SK-N-SH treated with all-trans-retinoic acid at 6 μM for 48 hours (cell line): ENCODE data around the gene SYNE2.
"Not testable (repeated sequence)": the region's sequence is repeated elsewhere in the genome, so short reads cannot be mapped to it uniquely, and the experiment has no call there.

Source experiments
- ATAC-seq: fragments of 200-7000 bp; cut with Tn5 transposase; 3 replicates; pipeline ENCODE4 v1.9.1; 2020; ENCODE audit warnings: mild to moderate bottlenecking, moderate library complexity
- ARNTL ChIP-seq: fragments of 450-650 bp; formaldehyde crosslinking; IDR thresholded peaks from 2 replicates; pipeline ENCODE4 v1.5.0; 2020; ENCODE audit warnings: low read depth, mild to moderate bottlenecking, moderate library complexity, borderline replicate concordance
- BACH2 ChIP-seq: fragments of 250-450 bp; sonication (Bioruptor Pico); IDR thresholded peaks from 2 replicates; pipeline ENCODE4 v1.9.0; 2021; ENCODE audit warnings: mild to moderate bottlenecking, borderline replicate concordance
- CREB5 ChIP-seq: fragments of 250-450 bp; sonication (Bioruptor Pico); IDR thresholded peaks from 2 replicates; pipeline ENCODE4 v1.5.1; 2020; ENCODE audit warnings: low read depth, mild to moderate bottlenecking, moderate library complexity
- CSDC2 ChIP-seq: fragments of 250-450 bp; sonication (Bioruptor Pico); IDR thresholded peaks from 2 replicates; pipeline ENCODE4 v1.5.0; 2020; ENCODE audit warnings: mild to moderate bottlenecking, moderate library complexity
- CSRNP3 ChIP-seq: fragments of 250-450 bp; sonication (Bioruptor Pico); IDR thresholded peaks from 2 replicates; pipeline ENCODE4 v1.5.1; 2021; ENCODE audit warnings: mild to moderate bottlenecking, moderate library complexity
- OSR1 ChIP-seq: fragments of 250-450 bp; sonication (Bioruptor Pico); IDR thresholded peaks from 2 replicates; pipeline ENCODE4 v1.8.0; 2022; ENCODE audit warnings: moderate library complexity, mild to moderate bottlenecking, inconsistent platforms
- PATZ1 ChIP-seq: fragments of 250-450 bp; sonication (Bioruptor Pico); IDR thresholded peaks from 2 replicates; pipeline ENCODE4 v1.8.0; 2020; ENCODE audit warnings: mild to moderate bottlenecking, moderate library complexity, borderline replicate concordance
- POU6F1 ChIP-seq: fragments of 250-450 bp; sonication (Bioruptor Pico); IDR thresholded peaks from 2 replicates; pipeline ENCODE4 v1.8.0; 2021; ENCODE audit warnings: low read depth, mild to moderate bottlenecking, moderate library complexity, borderline replicate concordance
- PPARA ChIP-seq: fragments of 250-450 bp; sonication (Bioruptor Pico); IDR thresholded peaks from 2 replicates; pipeline ENCODE4 v1.5.0; 2020; ENCODE audit warnings: mild to moderate bottlenecking, borderline replicate concordance
- RARB ChIP-seq: fragments of 250-450 bp; sonication (Bioruptor Pico); IDR thresholded peaks from 2 replicates; pipeline ENCODE4 v1.8.0; 2021; ENCODE audit warnings: mild to moderate bottlenecking, moderate library complexity
- SNAI2 ChIP-seq: fragments of 250-450 bp; sonication (Bioruptor Pico); IDR thresholded peaks from 2 replicates; pipeline ENCODE4 v1.5.0; 2020; ENCODE audit warnings: mild to moderate bottlenecking, moderate library complexity
- TCF4 ChIP-seq: fragments of 250-450 bp; sonication (Bioruptor Pico); IDR thresholded peaks from 2 replicates; pipeline ENCODE4 v1.8.0; 2021; ENCODE audit warnings: mild to moderate bottlenecking, moderate library complexity, borderline replicate concordance
- TOX ChIP-seq: fragments of 250-450 bp; sonication (Bioruptor Pico); IDR thresholded peaks from 2 replicates; pipeline ENCODE4 v1.8.0; 2021; ENCODE audit warnings: mild to moderate bottlenecking, moderate library complexity, borderline replicate concordance
- TSHZ2 ChIP-seq: fragments of 250-450 bp; sonication (Bioruptor Pico); IDR thresholded peaks from 2 replicates; pipeline ENCODE4 v1.5.0; 2020; ENCODE audit warnings: mild to moderate bottlenecking, moderate library complexity
- ZFP3 ChIP-seq: fragments of 250-450 bp; sonication (Bioruptor Pico); IDR thresholded peaks from 2 replicates; pipeline ENCODE4 v1.5.0; 2020; ENCODE audit warnings: mild to moderate bottlenecking, moderate library complexity
- ZNF565 ChIP-seq: fragments of 450-650 bp; formaldehyde crosslinking; conservative IDR thresholded peaks from 2 replicates; pipeline ENCODE4 v1.5.0; 2020; ENCODE audit warnings: low read depth, mild to moderate bottlenecking, moderate library complexity
- ZNF8 ChIP-seq: fragments of 450-650 bp; formaldehyde crosslinking; IDR thresholded peaks from 2 replicates; pipeline ENCODE4 v1.5.0; 2020; ENCODE audit warnings: mild to moderate bottlenecking, moderate library complexity

The SYNE2 gene

GRCh38 chr14:64114796-64115195 is 262.0 kb downstream of the SYNE2 start:
- no peak for ATAC-seq
- no peak for TF ChIP-seq OSR1
- no peak for TF ChIP-seq PPARA (CRISPR knock-in tag)
- TF ChIP-seq BACH2 (CRISPR knock-in tag) = no peak
- no peak for TF ChIP-seq CREB5 (CRISPR knock-in tag)
- no peak for TF ChIP-seq ZNF8 (CRISPR knock-in tag)
- TF ChIP-seq SNAI2 (CRISPR knock-in tag) = no peak
- no peak for TF ChIP-seq POU6F1 (CRISPR knock-in tag)
- TF ChIP-seq TCF4 (CRISPR knock-in tag) = no peak
- TF ChIP-seq TOX (CRISPR knock-in tag) = no peak
- no peak for TF ChIP-seq ZNF565 (CRISPR knock-in tag)
- no peak for TF ChIP-seq TSHZ2 (CRISPR knock-in tag)
- no peak for TF ChIP-seq ZFP3 (CRISPR knock-in tag)
- no peak for TF ChIP-seq RARB (CRISPR knock-in tag)

GRCh38 chr14:64115401-64115800 is 262.6 kb downstream of the SYNE2 start:
- no peak for ATAC-seq
- TF ChIP-seq TCF4 (CRISPR knock-in tag) (no peak), CSDC2 (CRISPR knock-in tag) (no peak)
- TF ChIP-seq, all 23 proteins: peak for 0

- TF ChIP-seq CREB5 (CRISPR knock-in tag) (no peak), ZNF565 (CRISPR knock-in tag) (no peak), ZNF8 (CRISPR knock-in tag) (no peak), CSDC2 (CRISPR knock-in tag) (no peak), CSRNP3 (no peak), ARNTL (CRISPR knock-in tag) (no peak), TOX (CRISPR knock-in tag) (no peak)
- ATAC-seq = no peak
Measured at GRCh38 chr14:64117671-64118402, 265.0 kb downstream of the SYNE2 start.

GRCh38 chr14:64118403-64118742 is 265.6 kb downstream of the SYNE2 start:
- ATAC-seq = not testable (repeated sequence)

GRCh38 chr14:64118892-64119291 is 266.1 kb downstream of the SYNE2 start:
- no peak for ATAC-seq
- TF ChIP-seq BACH2 (CRISPR knock-in tag) (no peak), TSHZ2 (CRISPR knock-in tag) (no peak), ZNF8 (CRISPR knock-in tag) (no peak), PATZ1 (CRISPR knock-in tag) (no peak), TOX (CRISPR knock-in tag) (no peak)
